NT2/D1 (cell line): ENCODE data around the gene DACH1.
A peak's percentile ranks its signal among the peaks of the same experiment; 100 is the strongest.

Experiments used
- DNase-seq: peaks from one replicate; pipeline ENCODE4 v3.0.0-alpha.2; 2011; ENCODE audit warnings: low read depth, low spot score
- H3K27me3 ChIP-seq: 2 replicates; pipeline ENCODE4 v1.6.0; 2011; ENCODE audit warnings: mild to moderate bottlenecking; ENCODE audit not compliant: insufficient read length, insufficient read depth
- H3K36me3 ChIP-seq: 2 replicates; pipeline ENCODE4 v1.6.1; 2011; ENCODE audit warnings: mild to moderate bottlenecking, low read length, mixed read lengths; ENCODE audit not compliant: insufficient read depth, insufficient read length
- H3K4me1 ChIP-seq: 2 replicates; pipeline ENCODE4 v1.5.1; 2011; ENCODE audit not compliant: insufficient read depth, insufficient read length
- H3K4me3 ChIP-seq: 2 replicates; pipeline ENCODE4 v1.5.1; 2011; ENCODE audit warnings: low read depth; ENCODE audit not compliant: insufficient read length
- H3K9ac ChIP-seq: 2 replicates; pipeline ENCODE4 v1.6.0; 2011; ENCODE audit warnings: low read depth; ENCODE audit not compliant: insufficient read length
- H3K9me3 ChIP-seq: 2 replicates; pipeline ENCODE4 v1.5.1; 2011; ENCODE audit warnings: mild to moderate bottlenecking, low read length; ENCODE audit not compliant: insufficient read depth
- SUZ12 ChIP-seq: IDR thresholded peaks from 2 replicates; pipeline ENCODE4 v1.6.1; 2011; ENCODE audit not compliant: insufficient read length, insufficient read depth; ENCODE audit errors: extremely low read depth
- YY1 ChIP-seq: IDR thresholded peaks from 2 replicates; pipeline ENCODE4 v1.6.1; 2011; ENCODE audit not compliant: insufficient read length, insufficient read depth
- ZNF274 ChIP-seq: IDR thresholded peaks from 2 replicates; pipeline ENCODE4 v1.6.1; 2011; ENCODE audit warnings: mild to moderate bottlenecking, low read depth, low read length

DACH1 gene

GRCh38 chr13:71801165-71801760 is 65.7 kb downstream of the DACH1 start:
- no peak overlapping the region for H3K9ac ChIP-seq
- no peaks in the 10 kb centered on the region for H3K4me1 ChIP-seq
- TF ChIP-seq ZNF274 = no peak
- no peak for TF ChIP-seq SUZ12
- TF ChIP-seq YY1 = no peak
- H3K36me3 ChIP-seq = no peaks in the 10 kb centered on the region
- no peak overlapping the region for H3K4me3 ChIP-seq
- DNase-seq = no peak
- no peaks in the 10 kb centered on the region for H3K27me3 ChIP-seq
- no peaks in the 10 kb centered on the region for H3K9me3 ChIP-seq

GRCh38 chr13:71799324-71799723 is 67.7 kb downstream of the DACH1 start:
- H3K9ac ChIP-seq = no peak overlapping the region
- no peak for DNase-seq
- H3K4me3 ChIP-seq = no peak overlapping the region
- no peaks in the 10 kb centered on the region for H3K36me3 ChIP-seq
- TF ChIP-seq ZNF274 = no peak
- TF ChIP-seq SUZ12 = no peak
- TF ChIP-seq YY1 = no peak
- no peaks in the 10 kb centered on the region for H3K27me3 ChIP-seq
- H3K9me3 ChIP-seq = no peaks in the 10 kb centered on the region
- H3K4me1 ChIP-seq = no peaks in the 10 kb centered on the region

GRCh38 chr13:71798707-71799106 is 68.3 kb downstream of the DACH1 start:
- Histone ChIP-seq H3K9ac (no peak overlapping the region), H3K4me1 (no peaks in the 10 kb centered on the region), H3K36me3 (no peaks in the 10 kb centered on the region), H3K9me3 (no peaks in the 10 kb centered on the region), H3K27me3 (no peaks in the 10 kb centered on the region), H3K4me3 (no peak overlapping the region)
- TF ChIP-seq ZNF274 = no peak
- no peak for TF ChIP-seq YY1
- no peak for TF ChIP-seq SUZ12
- no peak for DNase-seq

GRCh38 chr13:71797517-71797916 is 69.5 kb downstream of the DACH1 start:
- Histone ChIP-seq H3K9me3 (no peaks in the 10 kb centered on the region), H3K4me1 (no peaks in the 10 kb centered on the region), H3K27me3 (no peaks in the 10 kb centered on the region), H3K4me3 (no peak overlapping the region), H3K36me3 (no peaks in the 10 kb centered on the region), H3K9ac (no peak overlapping the region)
- TF ChIP-seq ZNF274 = no peak
- no peak for TF ChIP-seq SUZ12
- no peak for TF ChIP-seq YY1
- no peak for DNase-seq

- Histone ChIP-seq H3K36me3 (no peaks in the 10 kb centered on the region), H3K9ac (no peak overlapping the region), H3K9me3 (no peaks in the 10 kb centered on the region), H3K4me1 (no peaks in the 10 kb centered on the region), H3K4me3 (no peak overlapping the region), H3K27me3 (no peaks in the 10 kb centered on the region)
- TF ChIP-seq ZNF274 (no peak), SUZ12 (no peak), YY1 (no peak)
- no peak for DNase-seq
These were observed 77.2 kb downstream of the DACH1 start for GRCh38 chr13:71789693-71790329.

GRCh38 chr13:71789037-71789436 is 78.0 kb downstream of the DACH1 start:
- Histone ChIP-seq H3K4me1 (no peaks in the 10 kb centered on the region), H3K27me3 (no peaks in the 10 kb centered on the region), H3K9ac (no peak overlapping the region), H3K4me3 (no peak overlapping the region), H3K9me3 (no peaks in the 10 kb centered on the region), H3K36me3 (no peaks in the 10 kb centered on the region)
- TF ChIP-seq YY1 = no peak
- DNase-seq = no peak

- TF ChIP-seq ZNF274 = no peak
- no peak for TF ChIP-seq YY1
- no peak for TF ChIP-seq SUZ12
- H3K9ac ChIP-seq = no peak overlapping the region
- no peaks in the 10 kb centered on the region for H3K27me3 ChIP-seq
- no peak overlapping the region for H3K4me3 ChIP-seq
- no peaks in the 10 kb centered on the region for H3K36me3 ChIP-seq
- H3K4me1 ChIP-seq = no peaks in the 10 kb centered on the region
- no peak for DNase-seq
- H3K9me3 ChIP-seq = no peaks in the 10 kb centered on the region
These were observed 79.6 kb downstream of the DACH1 start for GRCh38 chr13:71787414-71787813.

GRCh38 chr13:71786875-71787274 is 80.1 kb downstream of the DACH1 start:
- H3K4me1 ChIP-seq = no peaks in the 10 kb centered on the region

More at GRCh38 chr13:71786875-71787274, 80.1 kb downstream of the DACH1 start:
- Histone ChIP-seq H3K36me3 (no peaks in the 10 kb centered on the region), H3K9me3 (no peaks in the 10 kb centered on the region), H3K27me3 (no peaks in the 10 kb centered on the region), H3K4me3 (no peak overlapping the region), H3K9ac (no peak overlapping the region)
- TF ChIP-seq SUZ12 (no peak), YY1 (no peak)
- peak; percentile 0 for DNase-seq
